HEK293 (cell line): ENCODE measurements around the gene HUNK.

Experiments used
- CTCF ChIA-PET: fragments of 350-600 bp; formaldehyde crosslinking; extraction: SDS; loops from one replicate; lab custom pipeline; 2021; ENCODE audit warnings: antibody characterized with exemption; lab: Yijun Ruan, JAX
- POLR2A ChIA-PET: fragments of 300-600 bp; formaldehyde crosslinking; extraction: SDS; loops from one replicate; lab custom pipeline; 2020; ENCODE audit warnings: antibody characterized with exemption, inconsistent platforms; lab: Yijun Ruan, JAX
- H3K27ac ChIP-seq: fragments of 200-500 bp; sonication (Bioruptor generic); 2 replicates; pipeline ENCODE4 v1.5.1; 2014; ENCODE audit warnings: low read depth, low read length, control low read depth, inconsistent platforms; ENCODE audit errors: extremely low read depth
- H3K36me3 ChIP-seq, 2 experiments: fragments of 200-500 bp in 1 of 2; sonication (Bioruptor generic) in 1 of 2; 1 replicate in 1 of 2; 2 replicates in 1 of 2; pipeline ENCODE4 v1.5.1; 2014 to 2017; ENCODE audit warnings: inconsistent platforms in 2 of 2, low read length in 2 of 2; ENCODE audit not compliant: control insufficient read depth in 2 of 2, insufficient read depth in 1 of 2
- H3K4me1 ChIP-seq: fragments of 200-500 bp; sonication (Bioruptor generic); 2 replicates; pipeline ENCODE4 v1.5.1; 2014; ENCODE audit warnings: mild to moderate bottlenecking, low read length, inconsistent platforms; ENCODE audit not compliant: control insufficient read depth, insufficient read depth
- H3K4me3 ChIP-seq: 2 replicates; pipeline ENCODE4 v1.5.1; 2011; ENCODE audit warnings: low read depth, mild to moderate bottlenecking, control low read depth, low read length, moderate library complexity
- H3K9me3 ChIP-seq: fragments of 200-500 bp; sonication (Bioruptor generic); 2 replicates; pipeline ENCODE4 v1.5.1; 2014; ENCODE audit warnings: low read depth, low read length, inconsistent platforms; ENCODE audit not compliant: control insufficient read depth, insufficient read depth
- AEBP2 ChIP-seq: fragments of 450-650 bp; formaldehyde crosslinking; IDR thresholded peaks from 2 replicates; pipeline ENCODE4 v1.5.1; 2016; ENCODE audit warnings: missing biosample characterization, missing genetic modification characterization, borderline replicate concordance
- HOXC10 ChIP-seq: sonication (generic); formaldehyde crosslinking; IDR thresholded peaks from 2 replicates; pipeline ENCODE4 v1.8.1; 2023; ENCODE audit warnings: mild to moderate bottlenecking, missing genetic modification reagents
- KLF1 ChIP-seq: fragments of 450-650 bp; formaldehyde crosslinking; IDR thresholded peaks from 2 replicates; pipeline ENCODE4 v1.5.1; 2016; ENCODE audit warnings: missing biosample characterization, missing genetic modification characterization
- KLF10 ChIP-seq: fragments of 450-650 bp; IDR thresholded peaks from 2 replicates; pipeline ENCODE4 v1.5.1; 2018; ENCODE audit warnings: missing biosample characterization, mild to moderate bottlenecking, missing genetic modification characterization
- MYNN ChIP-seq: fragments of 450-650 bp; formaldehyde crosslinking; IDR thresholded peaks from 2 replicates; pipeline ENCODE4 v1.5.1; 2016; ENCODE audit warnings: missing biosample characterization, missing genetic modification characterization, borderline replicate concordance
- PRDM6 ChIP-seq: fragments of 450-650 bp; formaldehyde crosslinking; IDR thresholded peaks from 2 replicates; pipeline ENCODE4 v1.5.1; 2017; ENCODE audit warnings: missing biosample characterization, missing genetic modification characterization
- RBAK ChIP-seq: fragments of 450-650 bp; formaldehyde crosslinking; IDR thresholded peaks from 2 replicates; pipeline ENCODE4 v1.5.1; 2016; ENCODE audit warnings: missing biosample characterization, missing genetic modification characterization
- WT1 ChIP-seq: fragments of 450-650 bp; formaldehyde crosslinking; IDR thresholded peaks from 2 replicates; pipeline ENCODE4 v1.5.1; 2016; ENCODE audit warnings: missing biosample characterization, missing genetic modification characterization
- ZBTB7A ChIP-seq: fragments of 450-650 bp; formaldehyde crosslinking; IDR thresholded peaks from 2 replicates; pipeline ENCODE4 v1.5.1; 2016; ENCODE audit warnings: low read depth, missing biosample characterization, missing genetic modification characterization
- ZBTB8A ChIP-seq: fragments of 450-650 bp; formaldehyde crosslinking; IDR thresholded peaks from 2 replicates; pipeline ENCODE4 v1.5.1; 2016; ENCODE audit warnings: missing biosample characterization, missing genetic modification characterization
- ZNF112 ChIP-seq: fragments of 450-650 bp; formaldehyde crosslinking; IDR thresholded peaks from 2 replicates; pipeline ENCODE4 v1.5.0; 2017; ENCODE audit warnings: missing biosample characterization, missing genetic modification characterization
- ZNF169 ChIP-seq: fragments of 450-650 bp; formaldehyde crosslinking; IDR thresholded peaks from 2 replicates; pipeline ENCODE4 v1.5.1; 2016; ENCODE audit warnings: missing biosample characterization, missing genetic modification characterization
- ZNF174 ChIP-seq: fragments of 450-650 bp; formaldehyde crosslinking; IDR thresholded peaks from 2 replicates; pipeline ENCODE4 v1.5.0; 2017; ENCODE audit warnings: missing biosample characterization, mild to moderate bottlenecking, missing genetic modification characterization
- ZNF2 ChIP-seq: fragments of 450-650 bp; formaldehyde crosslinking; IDR thresholded peaks from 2 replicates; pipeline ENCODE4 v1.5.1; 2016; ENCODE audit warnings: missing biosample characterization, missing genetic modification characterization
- ZNF202 ChIP-seq: fragments of 450-650 bp; formaldehyde crosslinking; IDR thresholded peaks from 2 replicates; pipeline ENCODE4 v1.5.1; 2016; ENCODE audit warnings: missing biosample characterization, missing genetic modification characterization, borderline replicate concordance
- ZNF223 ChIP-seq: fragments of 450-650 bp; formaldehyde crosslinking; IDR thresholded peaks from 2 replicates; pipeline ENCODE4 v1.5.1; 2016; ENCODE audit warnings: missing biosample characterization, missing genetic modification characterization
- ZNF324 ChIP-seq: fragments of 450-650 bp; formaldehyde crosslinking; IDR thresholded peaks from 2 replicates; pipeline ENCODE4 v1.5.1; 2016; ENCODE audit warnings: missing biosample characterization, missing genetic modification characterization
- ZNF394 ChIP-seq: fragments of 450-650 bp; formaldehyde crosslinking; IDR thresholded peaks from 2 replicates; pipeline ENCODE4 v1.5.1; 2016; ENCODE audit warnings: missing biosample characterization, missing genetic modification characterization, mild to moderate bottlenecking, moderate library complexity, borderline replicate concordance
- ZNF426 ChIP-seq: fragments of 450-650 bp; formaldehyde crosslinking; IDR thresholded peaks from 2 replicates; pipeline ENCODE4 v1.5.1; 2017; ENCODE audit warnings: missing biosample characterization, missing genetic modification characterization, mild to moderate bottlenecking, inconsistent platforms, moderate library complexity
- ZNF473 ChIP-seq: fragments of 450-650 bp; formaldehyde crosslinking; IDR thresholded peaks from 2 replicates; pipeline ENCODE4 v1.5.1; 2017; ENCODE audit warnings: missing biosample characterization, missing genetic modification characterization
- ZNF544 ChIP-seq: fragments of 450-650 bp; formaldehyde crosslinking; IDR thresholded peaks from 2 replicates; pipeline ENCODE4 v1.5.0; 2017; ENCODE audit warnings: missing biosample characterization, missing genetic modification characterization
- ZNF571 ChIP-seq: fragments of 450-650 bp; formaldehyde crosslinking; IDR thresholded peaks from 2 replicates; pipeline ENCODE4 v1.5.0; 2017; ENCODE audit warnings: missing biosample characterization, missing genetic modification characterization
- ZNF629 ChIP-seq: fragments of 450-650 bp; formaldehyde crosslinking; IDR thresholded peaks from 2 replicates; pipeline ENCODE4 v1.5.1; 2017; ENCODE audit warnings: missing biosample characterization, missing genetic modification characterization
- ZNF707 ChIP-seq: fragments of 450-650 bp; formaldehyde crosslinking; IDR thresholded peaks from 2 replicates; pipeline ENCODE4 v1.5.1; 2016; ENCODE audit warnings: missing biosample characterization, missing genetic modification characterization
- ZNF747 ChIP-seq: fragments of 450-650 bp; formaldehyde crosslinking; IDR thresholded peaks from 2 replicates; pipeline ENCODE4 v1.5.1; 2016; ENCODE audit warnings: missing biosample characterization, missing genetic modification characterization
- ZNF792 ChIP-seq: fragments of 450-650 bp; formaldehyde crosslinking; IDR thresholded peaks from 2 replicates; pipeline ENCODE4 v1.5.1; 2016; ENCODE audit warnings: missing biosample characterization, missing genetic modification characterization
- ZSCAN16 ChIP-seq: fragments of 450-650 bp; formaldehyde crosslinking; IDR thresholded peaks from 2 replicates; pipeline ENCODE4 v1.5.1; 2016; ENCODE audit warnings: missing biosample characterization, missing genetic modification characterization
- TF ChIP-seq, protein P1 (sequence below): fragments of 450-650 bp; formaldehyde crosslinking; IDR thresholded peaks from 2 replicates; pipeline ENCODE4 v1.5.1; 2017; ENCODE audit warnings: missing biosample characterization, missing genetic modification characterization

Gene HUNK

GRCh38 chr21:32009263-32009662 is 136.4 kb downstream of the HUNK start (continued):
- TF ChIP-seq ZNF473 (no peak), ZBTB8A (tag by site-specific recombination) (no peak), ZNF747 (tag by site-specific recombination) (no peak), ZNF707 (tag by site-specific recombination) (no peak)

DNA sequence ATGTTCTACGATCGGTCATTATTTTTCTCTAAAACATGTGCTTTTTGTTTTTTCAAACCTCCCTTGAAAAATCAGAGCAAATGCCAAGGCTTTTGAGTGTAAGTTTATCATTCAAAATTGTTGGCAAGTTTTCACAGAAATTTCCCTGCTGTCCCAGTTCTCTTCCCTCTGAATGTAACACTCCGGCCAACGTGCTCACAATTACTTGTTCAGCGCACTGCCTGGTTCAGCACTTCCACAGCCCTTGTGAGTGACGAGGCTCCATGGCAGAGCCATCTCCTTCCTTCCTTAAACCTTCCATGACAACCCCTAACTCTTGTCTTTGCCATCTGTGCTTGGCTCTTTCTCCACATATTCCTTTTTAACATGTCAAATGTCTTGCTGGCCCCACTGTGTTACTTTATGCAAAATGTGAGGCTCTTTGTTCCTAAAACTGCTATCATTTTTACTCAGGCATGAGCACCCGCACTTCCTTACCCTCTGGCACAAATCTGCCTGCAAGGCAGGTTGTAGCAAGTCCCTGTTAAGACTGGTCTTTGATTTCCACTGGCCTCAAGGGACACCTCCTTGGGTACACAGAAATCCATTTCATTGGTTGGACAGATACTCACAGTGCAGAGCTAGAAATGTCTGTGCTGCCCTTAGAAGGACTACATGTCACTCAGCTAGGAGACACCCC is 142.8 kb downstream of the HUNK start:
- TF ChIP-seq ZNF571 (tag by site-specific recombination), result no peak
- TF ChIP-seq RBAK (tag by site-specific recombination), result no peak
- TF ChIP-seq ZNF2, result no peak
- TF ChIP-seq ZNF223 (tag by site-specific recombination), result no peak
- TF ChIP-seq ZNF202 (tag by site-specific recombination), result no peak
- no peak for TF ChIP-seq WT1
- no peak for TF ChIP-seq ZNF792 (tag by site-specific recombination)
- no peak for TF ChIP-seq ZNF169
- TF ChIP-seq KLF10 (tag by site-specific recombination), result no peak
- no peak for TF ChIP-seq HOXC10
- TF ChIP-seq KLF1 (tag by site-specific recombination), result no peak
- TF ChIP-seq ZNF629, result no peak
- TF ChIP-seq AEBP2 (tag by site-specific recombination), result no peak
- no peak for TF ChIP-seq ZNF324 (tag by site-specific recombination)
- no peak for TF ChIP-seq ZNF707 (tag by site-specific recombination)
- TF ChIP-seq ZNF394, result no peak
- no peak for TF ChIP-seq ZNF544 (tag by site-specific recombination)
- TF ChIP-seq, all 188 proteins: peak for 0
- ChIA-PET POLR2A (no interaction called here), CTCF (no interaction called here)
- no peaks in the 10 kb centered on the region for H3K4me1 ChIP-seq
- no peak overlapping the region for H3K27ac ChIP-seq
- no peaks in the 10 kb centered on the region for H3K36me3 ChIP-seq
- no peaks in the 10 kb centered on the region for H3K9me3 ChIP-seq
- H3K4me3 ChIP-seq, result no peak overlapping the region

DNA sequence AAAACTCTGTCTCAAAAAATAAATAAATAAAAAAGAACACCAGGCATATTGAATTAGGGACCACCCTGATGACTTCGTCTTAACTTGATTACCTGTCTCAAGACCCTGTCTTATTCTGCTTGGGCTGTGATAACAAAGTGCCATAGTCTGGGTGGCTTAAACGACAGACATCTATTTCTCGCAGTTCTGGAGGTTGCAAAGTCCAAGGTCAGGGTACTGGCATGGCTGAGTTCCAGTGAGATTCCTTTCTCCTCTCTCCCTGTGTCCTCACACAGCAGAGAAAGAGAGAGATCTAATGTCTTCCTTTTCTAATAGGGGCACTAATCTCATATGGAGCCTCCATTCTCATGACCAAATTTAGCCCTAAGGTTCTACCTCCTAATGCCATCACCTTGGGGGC is 145.6 kb downstream of the HUNK start:
- no peaks in the 10 kb centered on the region for H3K9me3 ChIP-seq
- TF ChIP-seq MYNN (tag by site-specific recombination), result no peak
- TF ChIP-seq ZNF174 (tag by site-specific recombination), result no peak
- no peak overlapping the region for H3K4me3 ChIP-seq
- CTCF ChIA-PET, result interaction anchor here (0.6 kb wide), 1 partner anchor 79 kb away, joined by 4 read pairs; no protein-coding TSS in a partner anchor
- no peaks in the 10 kb centered on the region for H3K36me3 ChIP-seq
- no peaks in the 10 kb centered on the region for H3K4me1 ChIP-seq
- POLR2A ChIA-PET, result no interaction called here
- H3K27ac ChIP-seq, result no peak overlapping the region

DNA sequence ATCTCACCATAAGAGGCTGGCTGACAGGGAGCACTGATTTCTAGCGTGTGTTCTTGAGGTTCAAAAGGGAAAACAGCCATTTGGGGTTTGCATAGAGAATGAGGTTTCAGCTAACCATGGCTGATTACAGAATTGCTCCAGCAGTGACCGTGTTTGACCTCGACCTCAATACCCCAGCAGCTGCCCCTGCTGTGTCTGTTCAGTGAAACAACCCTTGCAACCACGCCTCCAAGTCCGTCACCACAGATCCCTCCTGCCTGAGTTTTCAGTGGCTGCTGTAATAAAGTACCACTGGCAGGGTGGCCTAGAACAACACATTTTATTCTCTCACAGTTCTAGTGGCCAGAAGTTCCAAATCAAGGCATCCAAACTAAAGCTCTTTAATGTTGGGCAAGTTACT is 147.7 kb downstream of the HUNK start:
- Histone ChIP-seq H3K4me3 (no peak overlapping the region), H3K27ac (no peak overlapping the region), H3K9me3 (no peaks in the 10 kb centered on the region), H3K4me1 (no peaks in the 10 kb centered on the region), H3K36me3 (no peaks in the 10 kb centered on the region)
- TF ChIP-seq ZBTB7A (tag by site-specific recombination) (no peak), ZNF112 (no peak), PRDM6 (tag by site-specific recombination) (no peak), ZSCAN16 (no peak), ZNF426 (tag by site-specific recombination) (no peak)
- TF ChIP-seq, protein P1, sequence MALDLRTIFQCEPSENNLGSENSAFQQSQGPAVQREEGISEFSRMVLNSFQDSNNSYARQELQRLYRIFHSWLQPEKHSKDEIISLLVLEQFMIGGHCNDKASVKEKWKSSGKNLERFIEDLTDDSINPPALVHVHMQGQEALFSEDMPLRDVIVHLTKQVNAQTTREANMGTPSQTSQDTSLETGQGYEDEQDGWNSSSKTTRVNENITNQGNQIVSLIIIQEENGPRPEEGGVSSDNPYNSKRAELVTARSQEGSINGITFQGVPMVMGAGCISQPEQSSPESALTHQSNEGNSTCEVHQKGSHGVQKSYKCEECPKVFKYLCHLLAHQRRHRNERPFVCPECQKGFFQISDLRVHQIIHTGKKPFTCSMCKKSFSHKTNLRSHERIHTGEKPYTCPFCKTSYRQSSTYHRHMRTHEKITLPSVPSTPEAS, result no peak
- ChIA-PET POLR2A (no interaction called here), CTCF (no interaction called here)
